ENCODE data around the gene ACSM3.
"Not testable (repeated sequence)": the region's sequence is repeated elsewhere in the genome, so short reads cannot be mapped to it uniquely, and the experiment has no call there.

The ACSM3 gene

DNA sequence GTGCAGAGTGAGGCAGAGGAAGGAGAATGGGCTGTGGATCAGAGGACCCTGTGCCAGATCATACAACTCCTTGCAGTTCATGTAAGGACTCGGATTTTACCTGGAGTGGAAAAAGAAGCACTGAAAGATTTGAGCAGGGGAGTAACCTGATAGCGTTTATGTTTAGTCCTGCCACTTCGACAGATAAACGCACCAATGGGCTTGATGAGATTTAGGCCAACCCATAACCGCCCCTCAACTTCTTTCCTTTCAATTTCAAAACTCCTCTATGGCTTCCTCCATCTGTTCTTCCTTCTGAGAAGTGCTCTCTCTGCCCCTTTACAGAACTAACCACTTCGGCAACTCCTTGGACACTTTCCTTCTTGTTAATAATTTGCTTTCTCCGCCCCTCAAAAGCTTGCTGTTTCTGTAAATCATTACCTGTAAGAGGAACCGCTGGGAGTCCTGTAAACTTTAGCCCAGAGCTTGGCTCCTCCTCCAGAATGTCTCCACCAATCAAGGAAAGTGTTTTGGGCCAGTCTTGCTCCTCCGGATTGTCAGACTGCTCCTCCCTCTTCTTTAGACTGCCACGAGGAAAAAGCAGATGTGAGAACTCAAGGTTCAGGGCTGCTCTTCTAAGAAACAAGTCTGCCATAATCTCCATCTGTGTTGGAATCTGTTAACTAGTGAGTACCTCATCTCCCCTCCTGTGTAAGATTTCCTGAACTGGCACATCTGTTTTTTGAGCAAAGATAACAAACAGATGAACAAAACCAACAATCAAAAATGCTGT lies at the start of gene ACSM3:
ACSM3 (plus strand) TSS at position 554 of the 772 bp plus-strand sequence. CDS start 6,021 bp downstream, outside the sequence.
- H3K4me1 ChIP-seq (ENCODE audit: control insufficient read depth, insufficient read depth, low read length), result peaks cover 4% of the 10 kb centered on the region
- H3K9ac ChIP-seq (ENCODE audit: low read depth, low read length), result peak within 1 kb of the TSS; percentile 51
- H3K9me3 ChIP-seq (ENCODE audit: control insufficient read depth, insufficient read depth, low read length), result no peaks in the 10 kb centered on the region
- no peaks in the 10 kb centered on the region for H3K36me3 ChIP-seq (ENCODE audit: control insufficient read depth, insufficient read depth, low read length)
- peak within 1 kb of the TSS; percentile 53 for H3K4me3 ChIP-seq (ENCODE audit: low read depth, low read length)
- no peaks in the 10 kb centered on the region for H3K27me3 ChIP-seq (ENCODE audit: control insufficient read depth, insufficient read depth, low read length)

DNA sequence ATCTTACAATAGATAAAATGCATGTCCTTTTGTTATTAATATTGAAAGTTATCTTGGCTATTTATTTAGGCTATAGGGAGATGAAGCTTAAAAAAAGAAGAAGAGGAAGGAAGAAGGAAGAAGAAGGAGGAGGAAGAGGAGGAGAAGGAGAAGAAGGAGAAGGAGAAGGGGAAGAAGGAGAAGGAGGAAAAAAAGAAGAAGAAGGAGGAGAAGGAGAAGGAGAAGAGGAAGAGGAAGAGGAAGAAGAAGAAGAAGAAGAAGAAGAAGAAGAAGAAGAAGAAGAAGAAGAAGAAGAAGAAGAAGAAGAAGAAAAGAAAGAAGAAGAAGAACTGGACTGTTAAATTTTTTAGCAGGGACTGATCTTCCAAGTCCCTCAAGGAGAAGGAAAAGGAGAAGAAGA lies 46.1 kb upstream of the ACSM3 start:
- not testable (repeated sequence) for H3K9me3 ChIP-seq (ENCODE audit: control insufficient read depth, insufficient read depth, low read length); H3K27me3 ChIP-seq (ENCODE audit: control insufficient read depth, insufficient read depth, low read length); H3K4me1 ChIP-seq (ENCODE audit: control insufficient read depth, insufficient read depth, low read length); H3K9ac ChIP-seq (ENCODE audit: low read depth, low read length); H3K36me3 ChIP-seq (ENCODE audit: control insufficient read depth, insufficient read depth, low read length); H3K4me3 ChIP-seq (ENCODE audit: low read depth, low read length)

DNA sequence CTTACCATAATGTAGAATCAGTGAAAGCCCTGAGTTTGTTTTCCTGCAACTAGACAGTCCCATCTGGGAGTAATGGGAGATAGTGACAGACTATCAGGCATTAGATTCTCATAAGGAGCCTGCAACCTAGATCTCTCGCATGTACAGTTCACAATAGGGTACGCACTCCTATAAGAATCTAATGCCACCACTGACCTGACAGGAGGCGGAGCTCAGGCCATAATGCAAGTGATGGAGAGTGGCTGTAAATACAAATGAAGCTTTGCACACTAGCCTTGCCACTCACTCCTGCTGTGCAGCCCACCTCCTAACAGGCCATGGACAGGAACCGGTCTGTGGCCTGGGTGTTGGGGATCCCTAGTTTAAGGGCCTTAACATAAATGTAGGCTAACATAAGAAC lies 43.6 kb upstream of the ACSM3 start:
- Histone ChIP-seq H3K9ac (ENCODE audit: low read depth, low read length) (no peak overlapping the region), H3K4me1 (ENCODE audit: control insufficient read depth, insufficient read depth, low read length) (no peaks in the 10 kb centered on the region), H3K36me3 (ENCODE audit: control insufficient read depth, insufficient read depth, low read length) (no peaks in the 10 kb centered on the region), H3K27me3 (ENCODE audit: control insufficient read depth, insufficient read depth, low read length) (no peaks in the 10 kb centered on the region), H3K4me3 (ENCODE audit: low read depth, low read length) (no peak overlapping the region), H3K9me3 (ENCODE audit: control insufficient read depth, insufficient read depth, low read length) (no peaks in the 10 kb centered on the region)

GRCh38 chr16:20726661-20727060 lies 37.2 kb upstream of the ACSM3 start:
- Histone ChIP-seq H3K36me3 (ENCODE audit: control insufficient read depth, insufficient read depth, low read length) (no peaks in the 10 kb centered on the region), H3K9ac (ENCODE audit: low read depth, low read length) (no peak overlapping the region), H3K9me3 (ENCODE audit: control insufficient read depth, insufficient read depth, low read length) (no peaks in the 10 kb centered on the region), H3K4me3 (ENCODE audit: low read depth, low read length) (no peak overlapping the region), H3K27me3 (ENCODE audit: control insufficient read depth, insufficient read depth, low read length) (no peaks in the 10 kb centered on the region), H3K4me1 (ENCODE audit: control insufficient read depth, insufficient read depth, low read length) (no peaks in the 10 kb centered on the region)

- Histone ChIP-seq H3K36me3 (ENCODE audit: control insufficient read depth, insufficient read depth, low read length) (no peaks in the 10 kb centered on the region), H3K27me3 (ENCODE audit: control insufficient read depth, insufficient read depth, low read length) (no peaks in the 10 kb centered on the region), H3K9me3 (ENCODE audit: control insufficient read depth, insufficient read depth, low read length) (no peaks in the 10 kb centered on the region), H3K4me3 (ENCODE audit: low read depth, low read length) (no peak overlapping the region), H3K9ac (ENCODE audit: low read depth, low read length) (no peak overlapping the region), H3K4me1 (ENCODE audit: control insufficient read depth, insufficient read depth, low read length) (no peaks in the 10 kb centered on the region)
Observed at GRCh38 chr16:20727181-20727580, 36.6 kb upstream of the ACSM3 start.

DNA sequence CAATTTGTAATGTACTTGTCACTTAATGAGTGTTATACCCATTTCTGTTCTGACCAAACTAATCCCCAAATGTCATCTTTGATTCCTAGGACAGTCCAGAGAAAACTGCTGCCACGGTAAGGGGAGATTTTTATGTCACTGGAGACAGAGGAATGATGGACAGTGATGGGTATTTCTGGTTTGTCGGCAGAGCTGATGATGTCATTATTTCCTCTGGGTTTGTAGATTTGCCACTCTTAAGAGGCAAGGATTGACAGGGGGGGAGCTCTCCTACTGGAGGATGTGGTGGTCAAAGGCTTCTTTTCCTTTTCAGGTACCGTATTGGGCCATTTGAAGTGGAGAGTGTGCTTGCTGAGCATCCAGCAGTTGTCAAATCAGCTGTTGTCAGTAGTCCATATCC lies 34.7 kb upstream of the ACSM3 start:
- no peaks in the 10 kb centered on the region for H3K4me1 ChIP-seq (ENCODE audit: control insufficient read depth, insufficient read depth, low read length)
- no peak overlapping the region for H3K9ac ChIP-seq (ENCODE audit: low read depth, low read length)
- no peaks in the 10 kb centered on the region for H3K27me3 ChIP-seq (ENCODE audit: control insufficient read depth, insufficient read depth, low read length)
- H3K4me3 ChIP-seq (ENCODE audit: low read depth, low read length), result no peak overlapping the region
- no peaks in the 10 kb centered on the region for H3K9me3 ChIP-seq (ENCODE audit: control insufficient read depth, insufficient read depth, low read length)
- H3K36me3 ChIP-seq (ENCODE audit: control insufficient read depth, insufficient read depth, low read length), result no peaks in the 10 kb centered on the region

DNA sequence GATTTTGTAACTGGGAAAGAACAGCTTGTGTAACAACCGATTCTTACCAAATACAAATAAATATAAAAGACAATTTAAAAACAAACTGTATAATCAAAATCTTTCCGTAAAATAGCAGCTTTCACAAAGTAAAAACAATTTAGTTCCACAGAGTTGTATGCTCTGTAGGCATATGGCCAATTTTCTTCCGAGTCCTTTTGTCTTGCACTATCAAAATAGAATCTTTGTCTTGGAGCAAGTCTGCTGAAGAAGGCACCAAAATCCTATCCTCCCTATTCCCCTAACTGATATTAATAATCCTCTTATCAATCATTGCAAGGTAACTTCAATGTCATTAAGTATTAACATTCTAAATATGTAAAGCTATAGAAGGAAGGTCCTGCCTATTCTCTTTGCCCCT lies 29.8 kb upstream of the ACSM3 start:
- no peaks in the 10 kb centered on the region for H3K9me3 ChIP-seq (ENCODE audit: control insufficient read depth, insufficient read depth, low read length)
- no peaks in the 10 kb centered on the region for H3K27me3 ChIP-seq (ENCODE audit: control insufficient read depth, insufficient read depth, low read length)
- H3K4me1 ChIP-seq (ENCODE audit: control insufficient read depth, insufficient read depth, low read length), result no peaks in the 10 kb centered on the region
- peaks cover 13% of the 10 kb centered on the region for H3K36me3 ChIP-seq (ENCODE audit: control insufficient read depth, insufficient read depth, low read length)
- no peak overlapping the region for H3K9ac ChIP-seq (ENCODE audit: low read depth, low read length)
- no peak overlapping the region for H3K4me3 ChIP-seq (ENCODE audit: low read depth, low read length)

GRCh38 chr16:20734782-20735181 lies 29.0 kb upstream of the ACSM3 start:
- Histone ChIP-seq H3K4me3 (ENCODE audit: low read depth, low read length) (no peak overlapping the region), H3K27me3 (ENCODE audit: control insufficient read depth, insufficient read depth, low read length) (no peaks in the 10 kb centered on the region), H3K9ac (ENCODE audit: low read depth, low read length) (no peak overlapping the region), H3K36me3 (ENCODE audit: control insufficient read depth, insufficient read depth, low read length) (peaks cover 13% of the 10 kb centered on the region), H3K9me3 (ENCODE audit: control insufficient read depth, insufficient read depth, low read length) (no peaks in the 10 kb centered on the region), H3K4me1 (ENCODE audit: control insufficient read depth, insufficient read depth, low read length) (no peaks in the 10 kb centered on the region)

DNA sequence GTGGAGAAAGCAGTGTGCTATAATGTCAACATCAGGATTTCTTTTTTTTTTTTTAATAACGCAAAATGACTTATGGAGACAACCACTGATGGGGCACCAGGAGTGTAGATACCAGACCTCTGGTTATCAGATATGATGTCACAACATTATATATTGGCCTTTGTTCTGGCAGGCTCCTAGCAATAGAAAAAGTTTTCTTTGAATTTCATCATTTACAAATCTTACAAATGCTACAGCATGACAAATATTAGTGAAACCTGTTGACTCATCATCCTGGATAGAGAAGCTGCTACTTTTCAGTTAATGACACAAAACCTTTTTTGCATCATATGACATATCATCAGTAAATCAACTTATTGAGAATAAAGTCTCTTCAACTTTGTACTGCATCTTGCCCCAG lies 28.3 kb upstream of the ACSM3 start:
- H3K9ac ChIP-seq (ENCODE audit: low read depth, low read length), result no peak overlapping the region
- peaks cover 13% of the 10 kb centered on the region for H3K36me3 ChIP-seq (ENCODE audit: control insufficient read depth, insufficient read depth, low read length)
- no peak overlapping the region for H3K4me3 ChIP-seq (ENCODE audit: low read depth, low read length)
- H3K27me3 ChIP-seq (ENCODE audit: control insufficient read depth, insufficient read depth, low read length), result no peaks in the 10 kb centered on the region
- H3K4me1 ChIP-seq (ENCODE audit: control insufficient read depth, insufficient read depth, low read length), result no peaks in the 10 kb centered on the region
- no peaks in the 10 kb centered on the region for H3K9me3 ChIP-seq (ENCODE audit: control insufficient read depth, insufficient read depth, low read length)

DNA sequence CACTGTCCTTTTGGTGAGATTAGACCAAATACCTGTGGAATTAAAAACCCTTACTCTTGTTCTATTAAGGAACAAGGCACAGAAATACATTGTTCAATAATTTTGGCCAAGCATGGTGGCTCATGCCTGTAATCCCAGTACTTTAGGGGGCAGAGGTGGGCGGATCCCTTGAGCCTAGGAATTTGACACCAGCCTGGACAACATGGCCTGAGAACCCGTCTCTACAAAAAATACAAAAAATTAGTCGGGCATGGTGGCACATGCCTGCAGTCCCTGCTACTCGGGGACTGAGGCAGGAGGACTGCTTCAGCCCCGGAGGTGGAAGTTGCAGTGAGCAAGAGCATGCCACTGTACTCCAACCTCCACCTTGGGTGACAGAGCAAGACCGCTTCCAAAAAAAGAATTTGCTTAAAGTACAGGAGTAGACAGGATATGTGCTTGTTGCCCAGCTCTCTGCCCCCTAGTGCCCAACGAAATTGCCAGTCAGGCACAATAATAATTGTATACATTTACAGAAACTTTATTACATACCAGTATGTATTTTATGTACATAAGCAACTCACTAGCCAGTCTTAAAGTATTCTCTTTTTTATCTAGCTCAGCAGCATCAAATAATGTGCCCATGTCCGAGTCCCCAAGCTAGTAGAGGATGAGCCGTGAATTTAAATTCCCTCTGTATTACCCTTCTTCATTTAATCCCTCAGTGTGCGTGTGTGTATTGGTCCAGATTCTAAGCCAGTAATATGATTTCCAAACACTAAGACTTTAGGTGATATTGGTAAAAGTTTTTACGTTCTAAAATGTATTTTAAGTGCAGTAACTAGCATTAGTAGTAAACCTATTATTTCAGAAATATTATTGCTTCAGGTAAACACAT lies 23.6 kb upstream of the ACSM3 start:
- Histone ChIP-seq H3K9ac (ENCODE audit: low read depth, low read length) (peak overlapping the region; percentile 40), H3K4me1 (ENCODE audit: control insufficient read depth, insufficient read depth, low read length) (no peaks in the 10 kb centered on the region), H3K27me3 (ENCODE audit: control insufficient read depth, insufficient read depth, low read length) (no peaks in the 10 kb centered on the region), H3K9me3 (ENCODE audit: control insufficient read depth, insufficient read depth, low read length) (no peaks in the 10 kb centered on the region), H3K4me3 (ENCODE audit: low read depth, low read length) (peak overlapping the region; percentile 97), H3K36me3 (ENCODE audit: control insufficient read depth, insufficient read depth, low read length) (peaks cover 13% of the 10 kb centered on the region)

GRCh38 chr16:20740901-20741521 lies 22.8 kb upstream of the ACSM3 start:
- no peaks in the 10 kb centered on the region for H3K4me1 ChIP-seq (ENCODE audit: control insufficient read depth, insufficient read depth, low read length)
- H3K9me3 ChIP-seq (ENCODE audit: control insufficient read depth, insufficient read depth, low read length), result no peaks in the 10 kb centered on the region
- peaks cover 12% of the 10 kb centered on the region for H3K36me3 ChIP-seq (ENCODE audit: control insufficient read depth, insufficient read depth, low read length)
- H3K9ac ChIP-seq (ENCODE audit: low read depth, low read length), result peak overlapping the region; percentile 89
- H3K27me3 ChIP-seq (ENCODE audit: control insufficient read depth, insufficient read depth, low read length), result no peaks in the 10 kb centered on the region
- H3K4me3 ChIP-seq (ENCODE audit: low read depth, low read length), result peak overlapping the region; percentile 97

Data from iPS-15b (cell line).